Activated CD4-positive, alpha-beta T cell treated with anti-CD3 and anti-CD28 coated beads for 24 hours (primary cell): ENCODE results near the gene HDAC11.
"Not testable (repeated sequence)": the region's sequence is repeated elsewhere in the genome, so short reads cannot be mapped to it uniquely, and the experiment has no call there.

Source experiments
- DNase-seq, 2 donors: peaks; one replicate each; pipeline ENCODE4 v3.0.0-alpha.2; 2020; ENCODE audit warnings: low read depth in 2 of 2

The HDAC11 gene

GRCh38 chr3:13466781-13467180 lies 13.3 kb upstream of the HDAC11 start:
- no peak for DNase-seq

DNA sequence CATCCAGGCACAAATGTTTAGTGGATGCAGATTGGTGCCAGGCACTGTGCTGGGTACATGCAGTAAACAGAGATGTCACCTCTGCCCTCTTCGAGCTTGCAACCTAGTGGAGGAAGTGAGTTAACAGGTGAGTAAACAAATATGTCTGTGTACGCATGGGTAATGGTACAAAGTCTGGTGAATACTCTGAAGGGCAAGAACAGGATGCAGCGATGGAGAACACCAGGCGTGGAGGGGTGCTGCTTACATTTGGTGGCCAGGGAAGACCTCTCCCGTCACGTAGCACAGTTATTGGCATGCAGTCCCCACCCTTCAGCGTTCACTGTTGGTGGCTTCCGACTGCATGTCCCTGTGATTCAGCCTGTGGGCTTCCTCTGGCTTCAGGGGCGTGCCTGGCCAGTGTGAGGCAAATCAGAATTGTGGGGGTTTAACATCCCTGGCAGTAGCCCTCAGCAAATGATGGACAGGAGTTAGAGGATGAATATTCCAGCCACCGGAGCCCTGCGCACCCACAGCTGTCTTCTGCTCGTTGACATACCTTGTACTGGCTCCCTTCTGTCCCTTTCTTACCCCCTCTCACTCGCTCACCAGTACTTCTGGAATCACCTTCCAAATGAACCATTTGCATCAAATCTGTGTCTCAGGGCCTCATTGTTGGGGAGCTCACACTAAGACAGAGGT lies 9.1 kb upstream of the HDAC11 start:
- no peak for DNase-seq

DNA sequence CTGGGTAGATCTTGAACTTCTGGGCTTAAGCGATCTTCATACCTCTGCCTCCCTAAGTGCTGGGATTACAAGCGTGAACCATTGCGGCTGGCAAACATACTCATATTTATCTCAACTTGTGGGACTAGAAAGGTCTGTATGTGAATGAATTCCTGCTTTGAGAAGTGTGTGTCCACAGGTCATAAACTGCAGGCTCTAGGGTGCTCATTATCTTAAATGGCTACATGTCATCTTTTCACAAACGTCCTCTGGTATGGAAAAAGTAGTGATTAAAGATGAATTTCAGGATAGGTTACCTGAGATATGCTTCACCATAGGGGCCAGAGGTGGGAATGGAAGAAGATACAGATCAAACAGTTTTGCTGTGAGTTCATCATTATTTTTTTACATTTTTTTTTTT lies 7.8 kb upstream of the HDAC11 start:
- no peak for DNase-seq

- no peak for DNase-seq
Observed at GRCh38 chr3:13473020-13473419, 7.1 kb upstream of the HDAC11 start.

DNA sequence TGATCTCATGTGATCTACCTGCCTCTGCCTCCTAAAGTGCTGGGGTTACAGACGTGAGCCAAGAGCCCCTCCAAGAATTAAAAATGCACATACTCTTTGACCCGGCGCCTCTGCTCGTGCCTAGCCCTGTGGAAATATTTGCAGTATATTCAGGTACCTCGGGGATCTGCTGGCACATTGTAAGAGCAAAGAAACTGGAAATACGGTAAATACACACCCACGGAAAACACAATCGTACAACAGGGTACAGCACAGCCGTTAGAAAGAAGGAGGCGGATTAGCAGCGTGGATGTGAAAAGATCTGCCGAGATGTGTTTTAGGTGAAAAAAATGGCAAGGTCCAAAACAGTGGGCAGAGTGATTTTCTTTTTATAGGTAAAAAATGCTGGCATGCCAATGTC lies 6.1 kb upstream of the HDAC11 start:
- no peak for DNase-seq

DNA sequence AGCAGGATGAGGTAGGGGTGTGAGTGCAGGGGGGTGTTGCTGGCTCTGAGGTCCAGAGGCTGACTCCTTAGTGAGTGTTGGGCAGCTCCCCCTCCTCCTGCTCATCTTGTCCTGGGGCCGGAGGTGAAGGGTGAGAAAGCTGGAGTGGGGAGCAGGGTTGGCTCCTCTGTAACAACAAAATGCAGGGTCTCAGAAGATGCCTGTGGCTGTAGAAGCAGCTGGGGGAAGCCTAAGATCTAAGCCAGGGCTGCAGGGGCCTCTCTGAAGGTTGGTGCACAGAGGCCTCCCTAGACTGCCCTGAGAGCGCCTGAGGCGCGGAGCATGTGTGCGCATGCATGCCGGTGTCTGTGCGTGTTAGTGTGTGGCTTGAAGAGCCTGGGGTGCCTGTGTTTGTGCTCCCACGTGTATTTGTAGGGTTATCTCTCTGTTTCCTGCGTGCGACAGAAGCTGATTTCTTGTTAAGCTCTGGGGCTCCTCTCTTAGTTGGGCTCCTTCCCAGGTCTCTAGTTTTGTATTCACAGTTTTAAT lies 5.3 kb upstream of the HDAC11 start:
- no peak for DNase-seq

DNA sequence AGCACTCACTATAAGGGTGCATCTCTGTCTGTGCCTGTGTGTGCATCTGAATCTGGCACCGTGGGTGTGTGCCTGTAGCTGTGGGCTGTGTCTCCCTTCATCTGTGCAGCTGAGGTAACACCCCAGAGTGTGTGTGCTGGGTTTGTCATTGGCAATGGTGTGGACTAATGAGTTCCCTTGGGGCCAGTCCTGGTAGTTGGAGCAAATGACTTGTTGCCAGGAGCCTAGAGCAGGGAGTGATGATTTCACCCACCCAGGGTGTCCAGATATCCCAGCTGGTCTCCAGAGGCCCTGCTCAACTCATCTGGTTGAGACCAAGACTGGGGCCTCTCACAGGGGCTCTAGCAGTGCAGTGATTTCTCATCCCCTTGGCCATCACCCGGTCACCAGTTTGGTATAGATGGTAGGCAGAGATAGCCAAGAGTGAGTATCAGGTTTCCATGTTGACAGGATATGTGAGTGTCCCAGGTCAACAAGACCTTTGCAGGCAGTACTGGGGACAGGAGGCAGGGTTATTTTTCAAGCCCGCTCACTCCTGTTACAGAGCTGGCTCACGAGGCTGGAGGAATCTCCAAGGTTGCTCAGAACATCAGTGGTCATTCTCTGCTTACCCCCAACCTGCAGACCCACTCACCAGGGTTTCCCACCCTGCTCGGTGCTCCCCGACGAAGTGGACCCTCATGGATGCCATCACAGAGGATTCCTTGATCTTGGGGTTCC lies 4.1 kb upstream of the HDAC11 start:
- no peak for DNase-seq

DNA sequence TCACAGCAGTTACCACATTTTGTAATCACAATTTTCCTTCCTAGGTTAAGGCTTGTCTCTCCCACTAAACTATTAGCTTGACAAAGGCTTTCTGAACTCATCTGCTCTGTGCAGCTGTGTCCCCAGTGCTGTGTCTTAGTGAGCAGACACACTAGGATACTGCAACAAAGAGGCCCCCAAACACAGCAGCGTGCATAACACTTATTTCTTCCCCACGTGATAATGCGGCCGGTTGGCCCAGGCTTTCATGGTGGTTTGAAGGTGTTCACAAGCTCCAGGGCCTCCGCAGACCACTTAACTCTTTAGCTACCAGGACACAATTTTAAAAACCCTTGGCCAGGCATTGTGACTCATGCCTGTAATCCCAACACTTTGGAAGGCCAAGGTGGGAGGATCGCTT lies 2.2 kb upstream of the HDAC11 start:
- no peak for DNase-seq

DNA sequence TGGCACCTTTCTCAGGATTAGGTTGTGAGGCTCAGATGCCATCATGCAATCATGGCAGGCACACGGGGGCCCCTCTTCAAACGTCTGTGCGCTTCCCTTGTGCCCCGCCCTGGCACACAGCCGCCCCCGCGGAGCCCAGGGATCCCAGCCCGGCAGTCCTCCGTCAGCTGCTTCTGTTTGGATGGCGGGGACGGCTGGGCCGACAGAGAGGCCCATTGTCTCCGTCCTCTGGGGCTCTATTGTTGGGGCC lies 849 bp upstream of the HDAC11 start:
- DNase-seq, result peak; percentile 17

DNA sequence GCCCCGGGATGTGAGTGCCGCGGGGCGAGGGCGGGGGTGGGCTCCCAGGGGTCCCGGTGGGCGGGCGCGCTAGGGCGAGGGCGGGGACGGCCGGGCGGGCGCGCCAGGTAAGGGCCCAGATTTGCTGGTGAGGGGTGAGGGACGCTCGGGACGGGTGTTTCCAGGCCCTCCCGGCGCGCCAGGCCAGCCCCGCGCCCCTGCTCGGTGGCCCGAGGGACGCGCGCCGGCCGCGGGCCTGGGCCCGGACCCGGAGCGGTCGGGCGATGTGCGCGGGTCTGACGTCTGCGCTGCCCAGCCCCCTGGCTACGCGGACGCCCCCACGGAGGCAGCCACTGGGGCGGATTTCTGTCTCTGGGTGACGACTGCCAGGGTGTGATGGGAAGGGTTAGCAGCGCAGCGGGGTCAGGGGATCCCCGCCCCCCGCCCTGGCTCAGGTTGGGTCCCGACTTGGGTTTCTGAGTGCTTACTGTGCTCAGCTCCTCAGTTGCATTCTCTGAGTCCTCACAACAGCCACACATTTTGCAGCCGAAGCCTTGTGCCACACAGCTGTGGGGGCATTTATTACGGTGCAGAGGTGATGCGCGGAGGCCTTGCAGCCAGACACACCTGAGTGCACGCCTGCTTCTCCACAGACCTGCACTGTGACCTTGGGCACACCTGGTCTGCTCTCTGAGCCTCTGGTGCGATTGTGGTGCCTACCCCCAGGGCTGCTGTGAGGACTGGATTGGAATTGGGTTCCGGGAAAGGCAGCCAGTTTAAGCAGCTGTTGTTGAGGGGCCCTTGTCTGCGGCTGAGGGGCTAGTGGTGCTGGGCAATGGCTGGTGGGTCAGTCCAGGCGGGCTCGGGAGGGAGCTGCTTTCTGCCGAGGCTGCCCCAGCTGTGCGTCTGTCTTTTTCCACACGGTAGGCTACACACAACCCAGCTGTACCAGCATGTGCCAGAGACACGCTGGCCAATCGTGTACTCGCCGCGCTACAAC lies 523 bp downstream of the HDAC11 start:
- DNase-seq, result no peak

DNA sequence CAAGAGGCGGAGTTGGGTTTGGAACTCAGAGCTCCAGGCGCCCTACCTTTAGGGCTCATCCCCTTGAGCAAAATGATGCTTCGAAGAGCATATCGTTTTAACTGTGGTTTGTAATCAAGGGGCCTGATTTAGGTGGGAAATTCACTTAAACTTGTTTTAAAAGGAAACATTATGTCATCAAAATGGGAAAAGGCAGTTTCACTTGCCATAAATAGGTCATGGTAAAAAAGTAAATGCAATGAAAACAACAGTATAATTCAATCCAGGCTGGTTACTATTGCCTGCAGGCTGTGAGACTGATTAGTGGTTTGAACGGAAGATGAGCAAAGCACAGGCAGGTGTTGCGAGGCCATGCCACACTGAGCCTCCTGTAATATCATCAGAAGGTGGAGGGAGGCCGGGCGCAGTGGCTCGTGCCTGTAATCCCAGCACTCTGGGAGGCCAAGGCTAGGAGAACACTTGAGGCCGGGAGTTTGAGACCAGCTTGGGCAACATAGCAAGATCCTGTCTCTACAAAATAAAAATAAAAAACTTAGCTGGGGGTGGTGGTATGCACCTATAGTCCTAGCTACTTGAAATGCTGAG lies 2.1 kb downstream of the HDAC11 start:
- DNase-seq, result no peak

DNA sequence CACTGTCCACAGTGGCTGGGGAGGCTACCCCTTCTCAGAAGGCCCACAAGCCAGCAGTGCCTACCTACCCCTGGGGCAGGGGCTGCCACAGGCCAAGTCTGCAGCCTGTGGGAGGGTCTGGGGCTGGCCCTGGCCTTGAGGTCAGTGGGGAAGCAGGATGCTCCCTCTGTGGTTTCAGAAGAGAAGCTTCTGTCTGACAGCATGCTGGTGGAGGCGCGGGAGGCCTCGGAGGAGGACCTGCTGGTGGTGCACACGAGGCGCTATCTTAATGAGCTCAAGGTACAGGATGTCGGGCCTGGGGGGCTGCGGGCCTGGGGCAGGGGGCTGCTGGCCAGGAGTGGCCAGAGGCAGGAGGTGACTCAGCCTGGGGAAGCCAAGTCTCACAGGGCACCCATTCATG lies 3.2 kb downstream of the HDAC11 start:
- no peak for DNase-seq

- no peak for DNase-seq
Observed at GRCh38 chr3:13483988-13484695, 4.0 kb downstream of the HDAC11 start.

GRCh38 chr3:13484851-13485590 lies 4.9 kb downstream of the HDAC11 start:
- no peak for DNase-seq

GRCh38 chr3:13485630-13486562 lies 5.8 kb downstream of the HDAC11 start:
- not testable (repeated sequence) for DNase-seq

DNA sequence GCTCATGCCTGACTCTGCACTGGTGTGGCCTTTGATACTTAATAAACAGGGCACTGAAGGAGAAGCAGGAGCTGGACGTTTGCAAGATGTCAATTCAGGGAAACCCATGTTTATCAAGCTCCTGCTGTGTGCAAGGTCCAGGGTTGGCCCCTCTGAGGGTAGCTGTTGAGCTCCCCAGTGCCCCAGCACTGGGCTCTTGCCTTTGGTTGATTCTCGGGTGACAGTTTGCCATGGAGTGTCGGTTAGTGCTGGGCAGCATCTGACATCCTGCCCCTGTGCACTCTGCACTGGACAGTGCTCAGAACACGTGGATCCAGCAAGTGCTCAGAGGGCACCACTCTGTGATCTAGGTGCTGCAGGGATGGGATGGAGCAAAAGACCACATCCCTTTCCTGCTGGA lies 7.3 kb downstream of the HDAC11 start:
- DNase-seq, result no peak

GRCh38 chr3:13491206-13491974 lies 11.3 kb downstream of the HDAC11 start:
- DNase-seq, result no peak

- DNase-seq, result no peak
Observed at GRCh38 chr3:13492048-13492447, 11.9 kb downstream of the HDAC11 start.
